ENCODE measurements around the gene SRBD1. TPM values are rescaled to one million over a fixed set of nuclear protein-coding genes. Genes with fewer than 3 reads are reported as not detected.
A peak's percentile ranks its signal among the peaks of the same experiment; 100 is the strongest.

SRBD1 gene
- total RNA-seq, 1 experiment from 2014 or later, result 22.8 TPM

DNA sequence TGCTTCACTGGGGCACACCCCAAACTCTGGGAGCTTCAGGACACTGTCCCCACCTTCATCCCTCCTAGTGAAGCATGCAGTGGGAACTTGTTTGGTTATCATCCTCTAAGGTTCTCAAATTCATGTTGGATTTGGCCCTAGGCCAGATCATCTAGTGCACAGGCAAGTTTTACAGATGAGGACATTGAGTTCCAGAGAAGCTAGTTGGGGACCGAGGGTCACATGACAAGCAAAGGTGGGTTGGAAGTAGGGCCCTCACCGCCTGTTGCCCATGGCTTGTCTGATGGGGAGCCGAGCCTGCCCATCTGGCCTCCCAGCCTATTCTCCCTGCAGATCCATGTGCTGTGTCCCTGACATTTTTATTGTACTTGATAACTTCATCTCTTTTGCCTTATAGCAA, 43.2 kb upstream of the SRBD1 start:
- no peak overlapping the region for H3K27ac Mint-ChIP-seq
- DNase-seq (ENCODE audit: low spot score) (no peak), ATAC-seq (no peak)
- POLR2A ChIA-PET, result no interaction called here
- no peaks in the 10 kb centered on the region for H3K36me3 Mint-ChIP-seq
- peaks cover 15% of the 10 kb centered on the region for H3K4me1 Mint-ChIP-seq
- H3K4me3 Mint-ChIP-seq, result no peak overlapping the region
- TF ChIP-seq ZMAT4 (CRISPR knock-in tag; IDR thresholded peaks at IDR 0.05), result no peak
- no peak for TF ChIP-seq TEAD4 (CRISPR knock-in tag; IDR thresholded peaks at IDR 0.05)
- TF ChIP-seq E2F5 (CRISPR knock-in tag; IDR thresholded peaks at IDR 0.05), result no peak
- no peak for TF ChIP-seq ELF4 (CRISPR knock-in tag; IDR thresholded peaks at IDR 0.05; ENCODE audit: low read depth)
- no peak for TF ChIP-seq FOXP1 (CRISPR knock-in tag; IDR thresholded peaks at IDR 0.05; ENCODE audit: borderline replicate concordance)
- CTCF ChIA-PET, result interaction anchor here (2.3 kb wide), 1 partner anchor 46 kb away, joined by 7 read pairs; no protein-coding TSS in a partner anchor
- peaks cover 48% of the 10 kb centered on the region for H3K27me3 Mint-ChIP-seq (ENCODE audit: low read depth)
- no peaks in the 10 kb centered on the region for H3K9me3 Mint-ChIP-seq

GRCh38 chr2:45653122-45653913, 42.3 kb upstream of the SRBD1 start:
- Mint-ChIP-seq H3K4me3 (peak overlapping the region; percentile 75), H3K4me1 (peaks cover 16% of the 10 kb centered on the region), H3K27me3 (ENCODE audit: low read depth) (peaks cover 57% of the 10 kb centered on the region), H3K27ac (no peak overlapping the region), H3K36me3 (no peaks in the 10 kb centered on the region), H3K9me3 (no peaks in the 10 kb centered on the region)
- POLR2A ChIA-PET, result no interaction called here
- DNase-seq (ENCODE audit: low spot score) (no peak), ATAC-seq (no peak)
- TF ChIP-seq CREB1 (CRISPR knock-in tag; IDR thresholded peaks at IDR 0.05), result no peak
- no peak for TF ChIP-seq ZBTB21 (CRISPR knock-in tag; IDR thresholded peaks at IDR 0.05; ENCODE audit: borderline replicate concordance)
- TF ChIP-seq FOXP1 (CRISPR knock-in tag; IDR thresholded peaks at IDR 0.05; ENCODE audit: borderline replicate concordance), result no peak
- no peak for TF ChIP-seq RORB (CRISPR knock-in tag; IDR thresholded peaks at IDR 0.05)
- TF ChIP-seq CREM (CRISPR knock-in tag; IDR thresholded peaks at IDR 0.05), result no peak
- CTCF ChIA-PET, result interaction anchor here (2.0 to 2.3 kb wide), 2 partner anchors 45 to 125 kb away, joined by 7 to 15 read pairs; no protein-coding TSS in a partner anchor

GRCh38 chr2:45652090-45653031, 41.3 kb upstream of the SRBD1 start:
- no peak for TF ChIP-seq GABPB1 (CRISPR knock-in tag; IDR thresholded peaks at IDR 0.05)
- 0 out of 2 replicates have a peak, but pooled peaks have one; percentile 26 for TF ChIP-seq FOXK1 (CRISPR knock-in tag; IDR thresholded peaks at IDR 0.05)
- TF ChIP-seq, protein P1, sequence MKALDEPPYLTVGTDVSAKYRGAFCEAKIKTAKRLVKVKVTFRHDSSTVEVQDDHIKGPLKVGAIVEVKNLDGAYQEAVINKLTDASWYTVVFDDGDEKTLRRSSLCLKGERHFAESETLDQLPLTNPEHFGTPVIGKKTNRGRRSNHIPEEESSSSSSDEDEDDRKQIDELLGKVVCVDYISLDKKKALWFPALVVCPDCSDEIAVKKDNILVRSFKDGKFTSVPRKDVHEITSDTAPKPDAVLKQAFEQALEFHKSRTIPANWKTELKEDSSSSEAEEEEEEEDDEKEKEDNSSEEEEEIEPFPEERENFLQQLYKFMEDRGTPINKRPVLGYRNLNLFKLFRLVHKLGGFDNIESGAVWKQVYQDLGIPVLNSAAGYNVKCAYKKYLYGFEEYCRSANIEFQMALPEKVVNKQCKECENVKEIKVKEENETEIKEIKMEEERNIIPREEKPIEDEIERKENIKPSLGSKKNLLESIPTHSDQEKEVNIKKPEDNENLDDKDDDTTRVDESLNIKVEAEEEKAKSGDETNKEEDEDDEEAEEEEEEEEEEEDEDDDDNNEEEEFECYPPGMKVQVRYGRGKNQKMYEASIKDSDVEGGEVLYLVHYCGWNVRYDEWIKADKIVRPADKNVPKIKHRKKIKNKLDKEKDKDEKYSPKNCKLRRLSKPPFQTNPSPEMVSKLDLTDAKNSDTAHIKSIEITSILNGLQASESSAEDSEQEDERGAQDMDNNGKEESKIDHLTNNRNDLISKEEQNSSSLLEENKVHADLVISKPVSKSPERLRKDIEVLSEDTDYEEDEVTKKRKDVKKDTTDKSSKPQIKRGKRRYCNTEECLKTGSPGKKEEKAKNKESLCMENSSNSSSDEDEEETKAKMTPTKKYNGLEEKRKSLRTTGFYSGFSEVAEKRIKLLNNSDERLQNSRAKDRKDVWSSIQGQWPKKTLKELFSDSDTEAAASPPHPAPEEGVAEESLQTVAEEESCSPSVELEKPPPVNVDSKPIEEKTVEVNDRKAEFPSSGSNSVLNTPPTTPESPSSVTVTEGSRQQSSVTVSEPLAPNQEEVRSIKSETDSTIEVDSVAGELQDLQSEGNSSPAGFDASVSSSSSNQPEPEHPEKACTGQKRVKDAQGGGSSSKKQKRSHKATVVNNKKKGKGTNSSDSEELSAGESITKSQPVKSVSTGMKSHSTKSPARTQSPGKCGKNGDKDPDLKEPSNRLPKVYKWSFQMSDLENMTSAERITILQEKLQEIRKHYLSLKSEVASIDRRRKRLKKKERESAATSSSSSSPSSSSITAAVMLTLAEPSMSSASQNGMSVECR (CRISPR knock-in tag; IDR thresholded peaks at IDR 0.05; ENCODE audit: borderline replicate concordance), result 0 out of 2 replicates have a peak, but pooled peaks have one; percentile 21
- TF ChIP-seq MAX (CRISPR knock-in tag; IDR thresholded peaks at IDR 0.05), result peak; percentile 47; the same call in 1 of the 2 replicates
- TF ChIP-seq TP53 (CRISPR knock-in tag; IDR thresholded peaks at IDR 0.05), result 0 out of 2 replicates have a peak, but pooled peaks have one; percentile 31
- 0 out of 2 replicates have a peak, but pooled peaks have one; percentile 55 for TF ChIP-seq TEAD1 (CRISPR knock-in tag; IDR thresholded peaks at IDR 0.05)
- no peak for TF ChIP-seq E2F1 (CRISPR knock-in tag; IDR thresholded peaks at IDR 0.05)
- peak overlapping the region; percentile 75 for H3K4me3 Mint-ChIP-seq
- H3K4me1 Mint-ChIP-seq, result peaks cover 16% of the 10 kb centered on the region
- ChIA-PET POLR2A (no interaction called here), CTCF (interaction anchor here (1.0 to 2.3 kb wide), 3 partner anchors 44 to 126 kb away, joined by 3 to 15 read pairs (median 7); no protein-coding TSS in a partner anchor)
- ATAC-seq, result peak; percentile 5
- H3K9me3 Mint-ChIP-seq, result no peaks in the 10 kb centered on the region
- H3K36me3 Mint-ChIP-seq, result no peaks in the 10 kb centered on the region
- DNase-seq (ENCODE audit: low spot score), result peak; percentile 33
- peaks cover 67% of the 10 kb centered on the region for H3K27me3 Mint-ChIP-seq (ENCODE audit: low read depth)
- H3K27ac Mint-ChIP-seq, result no peak overlapping the region

Measured in WTC11 (cell line).